ENCODE measurements around the gene ARL6. TPM values are rescaled to one million over a fixed set of nuclear protein-coding genes. Genes with fewer than 3 reads are reported as not detected.

Gene ARL6
- total and polyA plus RNA-seq, 2 of the 8 experiments (the other 6 are each of a cell fraction or from before 2014, with no cell fraction given), result 1.8 to 12.0 TPM

DNA sequence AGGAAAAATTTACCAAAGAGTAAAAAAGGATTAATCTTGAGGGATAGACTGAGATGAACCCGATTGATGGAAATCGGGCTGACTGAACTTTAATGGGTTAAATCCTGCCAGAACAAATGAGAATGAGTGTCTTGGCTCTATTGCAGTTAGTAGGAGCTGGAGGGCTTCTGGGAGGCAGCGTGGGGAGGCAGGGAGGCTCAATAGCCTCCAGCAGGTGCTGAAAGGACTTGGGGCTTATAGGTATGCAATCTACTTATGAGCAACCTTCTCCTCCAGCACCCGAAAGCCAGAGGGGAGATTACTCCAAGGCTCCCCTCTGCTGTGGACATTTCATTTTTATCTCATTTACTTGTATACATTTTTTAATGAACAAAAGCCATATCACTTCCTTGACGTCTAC lies 56.2 kb downstream of the ARL6 start (continued):
- TF ChIP-seq, protein P1, sequence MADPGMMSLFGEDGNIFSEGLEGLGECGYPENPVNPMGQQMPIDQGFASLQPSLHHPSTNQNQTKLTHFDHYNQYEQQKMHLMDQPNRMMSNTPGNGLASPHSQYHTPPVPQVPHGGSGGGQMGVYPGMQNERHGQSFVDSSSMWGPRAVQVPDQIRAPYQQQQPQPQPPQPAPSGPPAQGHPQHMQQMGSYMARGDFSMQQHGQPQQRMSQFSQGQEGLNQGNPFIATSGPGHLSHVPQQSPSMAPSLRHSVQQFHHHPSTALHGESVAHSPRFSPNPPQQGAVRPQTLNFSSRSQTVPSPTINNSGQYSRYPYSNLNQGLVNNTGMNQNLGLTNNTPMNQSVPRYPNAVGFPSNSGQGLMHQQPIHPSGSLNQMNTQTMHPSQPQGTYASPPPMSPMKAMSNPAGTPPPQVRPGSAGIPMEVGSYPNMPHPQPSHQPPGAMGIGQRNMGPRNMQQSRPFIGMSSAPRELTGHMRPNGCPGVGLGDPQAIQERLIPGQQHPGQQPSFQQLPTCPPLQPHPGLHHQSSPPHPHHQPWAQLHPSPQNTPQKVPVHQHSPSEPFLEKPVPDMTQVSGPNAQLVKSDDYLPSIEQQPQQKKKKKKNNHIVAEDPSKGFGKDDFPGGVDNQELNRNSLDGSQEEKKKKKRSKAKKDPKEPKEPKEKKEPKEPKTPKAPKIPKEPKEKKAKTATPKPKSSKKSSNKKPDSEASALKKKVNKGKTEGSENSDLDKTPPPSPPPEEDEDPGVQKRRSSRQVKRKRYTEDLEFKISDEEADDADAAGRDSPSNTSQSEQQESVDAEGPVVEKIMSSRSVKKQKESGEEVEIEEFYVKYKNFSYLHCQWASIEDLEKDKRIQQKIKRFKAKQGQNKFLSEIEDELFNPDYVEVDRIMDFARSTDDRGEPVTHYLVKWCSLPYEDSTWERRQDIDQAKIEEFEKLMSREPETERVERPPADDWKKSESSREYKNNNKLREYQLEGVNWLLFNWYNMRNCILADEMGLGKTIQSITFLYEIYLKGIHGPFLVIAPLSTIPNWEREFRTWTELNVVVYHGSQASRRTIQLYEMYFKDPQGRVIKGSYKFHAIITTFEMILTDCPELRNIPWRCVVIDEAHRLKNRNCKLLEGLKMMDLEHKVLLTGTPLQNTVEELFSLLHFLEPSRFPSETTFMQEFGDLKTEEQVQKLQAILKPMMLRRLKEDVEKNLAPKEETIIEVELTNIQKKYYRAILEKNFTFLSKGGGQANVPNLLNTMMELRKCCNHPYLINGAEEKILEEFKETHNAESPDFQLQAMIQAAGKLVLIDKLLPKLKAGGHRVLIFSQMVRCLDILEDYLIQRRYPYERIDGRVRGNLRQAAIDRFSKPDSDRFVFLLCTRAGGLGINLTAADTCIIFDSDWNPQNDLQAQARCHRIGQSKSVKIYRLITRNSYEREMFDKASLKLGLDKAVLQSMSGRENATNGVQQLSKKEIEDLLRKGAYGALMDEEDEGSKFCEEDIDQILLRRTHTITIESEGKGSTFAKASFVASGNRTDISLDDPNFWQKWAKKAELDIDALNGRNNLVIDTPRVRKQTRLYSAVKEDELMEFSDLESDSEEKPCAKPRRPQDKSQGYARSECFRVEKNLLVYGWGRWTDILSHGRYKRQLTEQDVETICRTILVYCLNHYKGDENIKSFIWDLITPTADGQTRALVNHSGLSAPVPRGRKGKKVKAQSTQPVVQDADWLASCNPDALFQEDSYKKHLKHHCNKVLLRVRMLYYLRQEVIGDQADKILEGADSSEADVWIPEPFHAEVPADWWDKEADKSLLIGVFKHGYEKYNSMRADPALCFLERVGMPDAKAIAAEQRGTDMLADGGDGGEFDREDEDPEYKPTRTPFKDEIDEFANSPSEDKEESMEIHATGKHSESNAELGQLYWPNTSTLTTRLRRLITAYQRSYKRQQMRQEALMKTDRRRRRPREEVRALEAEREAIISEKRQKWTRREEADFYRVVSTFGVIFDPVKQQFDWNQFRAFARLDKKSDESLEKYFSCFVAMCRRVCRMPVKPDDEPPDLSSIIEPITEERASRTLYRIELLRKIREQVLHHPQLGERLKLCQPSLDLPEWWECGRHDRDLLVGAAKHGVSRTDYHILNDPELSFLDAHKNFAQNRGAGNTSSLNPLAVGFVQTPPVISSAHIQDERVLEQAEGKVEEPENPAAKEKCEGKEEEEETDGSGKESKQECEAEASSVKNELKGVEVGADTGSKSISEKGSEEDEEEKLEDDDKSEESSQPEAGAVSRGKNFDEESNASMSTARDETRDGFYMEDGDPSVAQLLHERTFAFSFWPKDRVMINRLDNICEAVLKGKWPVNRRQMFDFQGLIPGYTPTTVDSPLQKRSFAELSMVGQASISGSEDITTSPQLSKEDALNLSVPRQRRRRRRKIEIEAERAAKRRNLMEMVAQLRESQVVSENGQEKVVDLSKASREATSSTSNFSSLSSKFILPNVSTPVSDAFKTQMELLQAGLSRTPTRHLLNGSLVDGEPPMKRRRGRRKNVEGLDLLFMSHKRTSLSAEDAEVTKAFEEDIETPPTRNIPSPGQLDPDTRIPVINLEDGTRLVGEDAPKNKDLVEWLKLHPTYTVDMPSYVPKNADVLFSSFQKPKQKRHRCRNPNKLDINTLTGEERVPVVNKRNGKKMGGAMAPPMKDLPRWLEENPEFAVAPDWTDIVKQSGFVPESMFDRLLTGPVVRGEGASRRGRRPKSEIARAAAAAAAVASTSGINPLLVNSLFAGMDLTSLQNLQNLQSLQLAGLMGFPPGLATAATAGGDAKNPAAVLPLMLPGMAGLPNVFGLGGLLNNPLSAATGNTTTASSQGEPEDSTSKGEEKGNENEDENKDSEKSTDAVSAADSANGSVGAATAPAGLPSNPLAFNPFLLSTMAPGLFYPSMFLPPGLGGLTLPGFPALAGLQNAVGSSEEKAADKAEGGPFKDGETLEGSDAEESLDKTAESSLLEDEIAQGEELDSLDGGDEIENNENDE (IDR thresholded peaks at IDR 0.05; ENCODE audit: insufficient replicate concordance, low read length), result no peak
- no peak for TF ChIP-seq TBP (IDR thresholded peaks at IDR 0.05; ENCODE audit: low read depth, low read length)
- TF ChIP-seq EGR1 (IDR thresholded peaks at IDR 0.05; ENCODE audit: borderline replicate concordance, low read depth, low read length), result no peak
- TF ChIP-seq RNF2 (IDR thresholded peaks at IDR 0.05; ENCODE audit: borderline replicate concordance, low read depth, low read length, missing control alignments, poor library complexity, severe bottlenecking), result no peak
- TF ChIP-seq, protein P2, sequence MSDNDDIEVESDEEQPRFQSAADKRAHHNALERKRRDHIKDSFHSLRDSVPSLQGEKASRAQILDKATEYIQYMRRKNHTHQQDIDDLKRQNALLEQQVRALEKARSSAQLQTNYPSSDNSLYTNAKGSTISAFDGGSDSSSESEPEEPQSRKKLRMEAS (IDR thresholded peaks at IDR 0.05), result no peak
- no peak for TF ChIP-seq JUN (IDR thresholded peaks at IDR 0.05; ENCODE audit: low read depth, low read length)
- TF ChIP-seq SP2 (IDR thresholded peaks at IDR 0.05; ENCODE audit: low read length), result no peak
- TF ChIP-seq CEBPB (IDR thresholded peaks at IDR 0.05; ENCODE audit: low read depth, low read length), result no peak
- TF ChIP-seq TEAD4 (IDR thresholded peaks at IDR 0.05; ENCODE audit: low read depth, low read length), result no peak
- TF ChIP-seq GTF2F1 (IDR thresholded peaks at IDR 0.05; ENCODE audit: borderline replicate concordance, low read depth, low read length), result no peak
- no peak for TF ChIP-seq BCL11A (IDR thresholded peaks at IDR 0.05; ENCODE audit: low read depth in 2 of 2, low read length in 2 of 2)
- no peak for TF ChIP-seq TAF7 (optimal IDR thresholded peaks at IDR 0.05; ENCODE audit: borderline replicate concordance, low read depth, low read length)

All from H1 (cell line).